ENCODE data around the gene DNMT3A.

DNMT3A gene

DNA sequence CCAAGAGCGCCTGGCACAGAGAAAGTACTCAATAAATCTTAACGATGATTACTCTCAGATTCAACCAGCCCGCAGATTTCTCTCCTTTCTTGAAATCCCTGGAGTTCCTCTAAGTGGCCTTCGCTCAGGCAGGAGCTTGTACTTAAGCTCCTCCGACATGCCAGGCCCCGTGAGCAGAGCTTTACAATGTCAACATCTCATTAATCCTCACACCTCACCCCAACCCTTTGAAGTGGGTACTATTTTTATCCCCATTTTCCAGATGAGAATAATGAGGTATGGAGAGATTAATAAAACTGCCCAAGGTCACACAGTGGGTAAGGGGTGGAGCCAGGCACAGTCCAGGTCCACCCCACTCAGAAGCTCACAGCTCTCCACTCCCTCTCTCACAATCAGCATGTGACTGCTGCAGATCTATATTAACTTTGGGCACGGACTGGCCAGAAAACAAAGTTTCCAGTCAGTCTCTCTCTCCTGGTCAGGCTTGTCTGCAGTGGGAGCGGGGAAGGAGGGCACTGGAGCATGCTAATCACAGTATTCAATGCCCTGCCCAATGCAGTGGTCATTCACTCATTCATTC, 18.0 kb downstream of the DNMT3A start:
- DNase-seq = no peak

GRCh38 chr2:25323042-25323514, 18.6 kb downstream of the DNMT3A start:
- DNase-seq = peak; percentile 73

GRCh38 chr2:25322312-25322711, 19.4 kb downstream of the DNMT3A start:
- peak; percentile 36 for DNase-seq

DNA sequence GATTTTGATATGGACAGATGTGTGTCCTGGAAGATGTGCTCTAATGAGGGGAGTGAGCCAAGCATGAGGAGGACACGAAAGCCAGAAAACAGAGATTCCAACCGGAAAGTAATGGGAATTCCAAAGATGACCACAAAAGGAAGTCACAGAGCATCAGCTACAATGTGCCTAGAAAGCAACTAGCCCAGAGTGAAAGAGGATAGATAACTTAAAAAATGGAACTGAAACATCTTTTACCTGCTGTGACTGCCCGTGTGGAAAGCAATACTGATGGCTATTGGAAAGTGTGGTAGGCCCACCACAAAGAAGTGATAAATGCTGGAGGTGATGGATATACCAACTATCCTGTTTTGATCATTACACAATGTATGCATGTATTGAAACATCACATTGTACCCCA, 21.6 kb downstream of the DNMT3A start:
- DNase-seq = no peak

- no peak for DNase-seq
Measured at GRCh38 chr2:25316101-25316500, 25.6 kb downstream of the DNMT3A start.

DNA sequence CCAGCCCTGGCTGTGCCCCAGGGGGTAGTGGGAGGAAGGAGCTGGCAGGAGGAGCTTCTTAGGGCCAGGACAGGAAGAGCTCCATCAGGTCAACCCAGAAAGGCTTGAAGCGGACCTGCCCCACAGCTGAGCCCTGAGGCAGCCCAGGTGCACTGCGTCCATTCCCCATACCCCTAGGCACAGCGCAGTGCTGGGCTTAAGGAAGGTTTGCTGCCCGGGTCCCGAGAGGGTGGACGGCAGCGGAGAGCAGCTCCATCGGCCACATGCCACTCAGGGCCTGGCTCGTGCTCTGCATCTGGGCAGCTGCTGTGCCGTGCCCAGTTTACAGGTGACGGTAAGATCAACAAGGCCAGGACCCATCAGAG, 26.4 kb downstream of the DNMT3A start:
- no peak for DNase-seq

GRCh38 chr2:25314514-25315315, 27.0 kb downstream of the DNMT3A start:
- peak; percentile 91 for DNase-seq

DNA sequence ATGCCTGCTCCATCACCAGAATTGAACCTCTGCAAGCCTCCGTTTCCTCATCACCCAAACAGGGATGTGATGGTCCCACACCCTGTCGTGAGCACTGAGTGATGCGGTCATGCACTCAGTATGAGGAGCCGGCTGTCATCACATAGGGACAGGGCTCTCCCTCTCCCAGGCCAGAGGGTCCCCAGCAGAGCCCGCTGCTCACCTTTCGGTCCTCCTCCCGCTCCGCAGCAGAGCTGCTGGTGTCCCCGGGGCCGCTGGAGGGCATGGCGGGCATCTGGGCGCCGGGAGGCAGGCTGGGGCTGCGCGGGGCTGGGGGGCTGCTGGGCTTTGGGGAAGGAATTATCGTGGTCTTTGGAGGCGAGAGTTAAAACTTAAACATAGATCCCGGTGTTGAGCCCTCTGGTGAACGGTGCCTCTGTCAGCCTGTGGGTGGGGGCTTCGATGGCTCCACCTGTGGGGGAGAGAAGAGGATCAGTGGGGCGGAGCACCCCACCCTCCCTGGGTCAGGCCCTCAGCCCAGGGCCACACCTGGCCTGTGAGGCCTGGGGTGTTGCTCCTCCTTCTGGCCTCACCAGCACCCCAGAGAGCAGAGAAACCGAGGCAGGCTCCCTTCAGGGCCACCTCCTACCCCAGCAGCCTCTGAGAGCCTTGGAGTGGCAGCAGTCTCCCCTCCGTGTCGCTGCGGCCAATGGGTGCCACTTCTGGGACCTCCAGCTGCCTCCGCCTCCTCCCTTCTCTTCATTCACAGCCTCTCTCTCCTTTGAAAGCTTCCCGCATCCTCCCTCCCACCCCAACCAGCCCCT, 27.8 kb downstream of the DNMT3A start:
- DNase-seq = peak; percentile 20

- DNase-seq = peak; percentile 32
Measured at GRCh38 chr2:25312958-25313710, 28.6 kb downstream of the DNMT3A start.

GRCh38 chr2:25311865-25312575, 29.7 kb downstream of the DNMT3A start:
- DNase-seq = no peak

DNA sequence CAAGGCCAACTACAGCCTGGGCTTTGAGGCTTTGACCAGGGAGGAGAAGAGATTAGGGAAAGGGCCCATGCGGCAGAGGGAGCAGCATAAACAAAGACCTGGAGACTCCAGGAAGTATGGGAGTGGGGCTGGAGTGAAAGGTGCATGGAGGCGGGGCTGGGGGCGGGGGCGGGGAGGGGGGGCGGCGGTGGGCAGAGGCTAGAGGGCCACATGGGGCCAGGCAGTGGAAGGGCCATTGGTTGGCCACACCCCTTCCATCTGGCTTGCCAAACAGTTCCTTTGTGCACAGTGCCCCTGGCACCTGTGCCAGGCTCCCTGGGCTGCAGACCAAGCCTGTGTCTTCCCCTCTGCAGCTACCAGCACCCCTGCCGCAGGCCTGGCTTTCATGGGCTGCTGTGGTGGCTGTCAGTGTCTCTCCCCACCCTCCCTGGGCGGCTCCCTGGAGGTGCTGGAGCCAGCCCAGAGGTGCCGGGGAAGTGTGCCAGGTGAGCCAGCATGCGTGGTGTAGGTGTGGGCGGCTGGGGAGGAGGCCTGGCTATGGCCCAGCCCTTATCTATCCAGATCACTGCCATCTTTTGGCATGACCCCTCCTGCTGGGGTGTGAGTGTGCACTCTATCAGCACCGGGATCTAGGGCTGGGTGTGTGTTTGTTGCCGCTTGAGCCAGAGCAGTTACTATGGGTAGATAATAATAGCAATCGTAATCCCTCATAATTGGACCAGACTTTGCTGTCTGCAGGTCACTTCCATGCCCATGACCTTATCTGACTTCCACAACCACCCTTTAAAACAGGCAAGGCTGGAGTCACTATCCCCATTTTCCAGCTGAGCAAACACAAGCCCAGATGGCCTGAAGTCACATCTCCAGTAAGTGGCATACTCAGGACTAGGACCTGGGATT, 30.5 kb downstream of the DNMT3A start:
- no peak for DNase-seq

GRCh38 chr2:25310709-25310964, 31.1 kb downstream of the DNMT3A start:
- DNase-seq = no peak

DNA sequence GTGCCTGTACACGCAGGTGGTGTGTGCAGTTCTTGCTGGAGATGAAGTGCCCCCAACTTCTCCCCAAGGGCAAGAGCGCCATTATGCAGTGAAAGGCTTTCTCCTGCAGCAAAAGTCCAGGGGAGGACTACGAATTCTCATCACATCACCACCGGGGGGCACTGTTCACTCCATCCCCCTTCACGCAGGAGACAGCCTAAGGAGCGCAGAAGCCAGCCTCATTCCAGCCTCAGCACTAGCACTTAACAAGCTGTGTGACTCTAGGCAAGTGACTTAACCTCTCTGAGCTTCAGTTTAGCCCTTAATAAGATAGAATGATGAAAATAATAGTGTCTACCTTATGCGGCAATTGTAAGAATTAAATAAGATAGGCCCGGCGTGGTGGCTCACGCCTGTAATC, 32.3 kb downstream of the DNMT3A start:
- peak; percentile 65 for DNase-seq

DNA sequence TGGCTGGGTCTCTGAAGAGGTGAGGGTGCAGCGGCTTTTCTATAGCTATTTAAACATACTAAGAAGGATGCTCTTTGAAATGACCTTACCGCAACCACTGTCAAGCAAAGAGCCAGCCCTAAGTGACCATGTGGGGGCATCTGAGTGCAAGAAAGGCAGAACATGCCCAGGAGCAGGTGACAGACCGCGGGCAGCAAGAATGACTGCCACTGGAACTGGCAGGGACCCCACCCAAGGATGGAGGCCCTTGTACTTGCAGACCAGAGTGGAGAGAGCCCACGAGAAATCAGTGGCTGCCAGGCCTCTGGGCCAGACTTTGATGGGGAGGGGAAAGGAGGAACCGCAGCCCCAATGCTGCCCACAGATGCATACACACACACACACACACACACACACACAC, 33.1 kb downstream of the DNMT3A start:
- no peak for DNase-seq

GRCh38 chr2:25307949-25308557, 33.7 kb downstream of the DNMT3A start:
- DNase-seq = no peak

GRCh38 chr2:25306777-25307368, 34.9 kb downstream of the DNMT3A start:
- no peak for DNase-seq

- no peak for DNase-seq
Measured at GRCh38 chr2:25305775-25306174, 36.0 kb downstream of the DNMT3A start.

DNA sequence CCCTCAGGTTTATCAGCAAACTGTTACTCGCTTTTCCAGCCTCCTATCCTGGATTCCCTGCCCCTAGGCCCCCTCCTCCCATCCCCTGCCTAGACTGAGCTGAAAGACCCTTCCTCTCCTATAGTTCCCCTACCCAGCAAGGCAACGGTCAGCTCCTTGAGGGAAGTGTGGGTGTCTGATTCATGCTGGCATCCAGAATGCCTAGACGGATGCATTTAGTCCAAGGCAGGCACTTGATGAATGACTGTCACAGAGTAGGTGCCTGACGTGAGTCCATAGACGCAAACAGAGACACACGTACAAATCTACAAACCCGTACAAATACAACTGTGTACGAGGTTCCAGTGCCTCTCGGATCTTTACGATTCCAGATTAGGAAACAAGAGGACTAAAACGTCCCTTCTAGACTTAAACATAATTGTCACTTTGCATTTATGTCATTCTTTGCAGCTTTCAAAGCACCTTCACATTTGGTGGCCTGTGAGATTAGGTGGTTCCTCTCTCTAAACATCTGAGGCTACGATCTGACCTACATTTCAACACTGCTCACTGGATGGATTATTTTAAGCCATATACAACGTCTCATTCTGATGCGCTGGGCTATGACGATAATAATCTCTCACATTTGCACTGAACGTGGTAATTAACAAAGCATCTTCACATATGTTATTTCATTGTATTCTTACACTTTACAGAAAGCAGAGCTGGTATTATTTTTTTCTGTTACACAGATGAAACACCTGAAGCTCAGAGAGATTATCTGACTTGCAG, 36.7 kb downstream of the DNMT3A start:
- no peak for DNase-seq

DNA sequence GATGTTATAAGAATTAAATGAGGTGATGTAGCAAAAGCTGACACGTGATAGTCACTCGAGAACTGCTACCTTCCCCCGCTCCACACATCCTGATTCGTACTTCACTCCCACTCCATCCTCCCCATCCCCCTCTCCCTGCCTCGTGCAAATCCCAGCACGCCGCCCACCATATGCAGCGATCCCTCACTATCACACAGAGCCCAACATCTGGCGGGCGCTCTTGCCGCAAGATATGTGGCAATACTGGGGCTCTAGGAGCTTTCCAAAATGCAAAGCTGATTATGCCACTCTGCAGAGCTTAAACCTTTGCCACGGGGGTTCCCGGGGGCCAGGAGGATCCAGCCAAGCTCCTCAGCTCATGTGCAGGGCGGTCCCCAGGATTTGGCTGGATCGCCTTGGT, 37.4 kb downstream of the DNMT3A start:
- DNase-seq = no peak

All from activated naive CD4-positive, alpha-beta T cell treated with Interleukin-2 at 50 U/mL for 16 hours (primary cell).